HepG2 (cell line): ENCODE measurements around the gene PDE4D.

Experiments used
- CBX1 ChIP-seq: IDR thresholded peaks from one replicate; pipeline ENCODE4 v1.6.1; 2016; ENCODE audit warnings: antibody characterized with exemption, low read depth
- FOXA1 ChIP-seq, 2 experiments: fragments of 450-650 bp in 1 of 2; sonication (generic) in 1 of 2; formaldehyde crosslinking in 1 of 2; IDR thresholded peaks; 2 replicates each; pipeline versions ENCODE4 v1.4.0 to v1.6.1; 2016 to 2020; ENCODE audit warnings: missing genetic modification reagents in 1 of 2
- GABPA ChIP-seq, 2 experiments: IDR thresholded peaks; 2 replicates each; pipeline ENCODE4 v1.6.1; 2011 to 2016; ENCODE audit warnings: low read depth in 2 of 2, low read length in 1 of 2, missing biosample characterization in 1 of 2, missing genetic modification characterization in 1 of 2
- GATAD1 ChIP-seq: IDR thresholded peaks from 2 replicates; pipeline ENCODE4 v1.6.1; 2016; ENCODE audit warnings: missing genetic modification reagents, missing compliant biosample characterization
- KDM1A ChIP-seq: IDR thresholded peaks from 2 replicates; pipeline ENCODE4 v1.6.1; 2016; ENCODE audit warnings: missing compliant biosample characterization
- POLR2A ChIP-seq, 2 experiments: IDR thresholded peaks; 2 replicates each; pipeline ENCODE4 v1.6.1; 2011; ENCODE audit warnings: low read depth in 2 of 2, low read length in 2 of 2, mild to moderate bottlenecking in 1 of 2, moderate library complexity in 1 of 2; ENCODE audit not compliant: insufficient read depth in 1 of 2
- POLR2AphosphoS5 ChIP-seq: IDR thresholded peaks from 2 replicates; pipeline ENCODE4 v1.6.1; 2012; ENCODE audit warnings: low read depth, low read length
- RAD21 ChIP-seq: fragments of 450-650 bp; formaldehyde crosslinking; IDR thresholded peaks from 2 replicates; pipeline ENCODE4 v1.5.0; 2020; ENCODE audit warnings: mild to moderate bottlenecking
- STAT6 ChIP-seq: sonication (generic); formaldehyde crosslinking; IDR thresholded peaks from 2 replicates; pipeline ENCODE4 v1.4.0; 2020; ENCODE audit warnings: missing genetic modification reagents, mild to moderate bottlenecking, borderline replicate concordance
- ZBTB3 ChIP-seq: sonication (generic); formaldehyde crosslinking; IDR thresholded peaks from 2 replicates; pipeline ENCODE4 v1.4.0; 2020; ENCODE audit warnings: low read depth, mild to moderate bottlenecking, moderate library complexity, missing genetic modification reagents, borderline replicate concordance
- ZFP37 ChIP-seq: sonication (generic); formaldehyde crosslinking; IDR thresholded peaks from 2 replicates; pipeline ENCODE4 v1.4.0; 2020; ENCODE audit warnings: missing genetic modification reagents, borderline replicate concordance
- ZNF317 ChIP-seq: sonication (generic); formaldehyde crosslinking; IDR thresholded peaks from 2 replicates; pipeline ENCODE4 v1.5.0; 2020; ENCODE audit warnings: mild to moderate bottlenecking, missing genetic modification reagents
- TF ChIP-seq, protein P1 (sequence below): sonication (generic); formaldehyde crosslinking; IDR thresholded peaks from 2 replicates; pipeline ENCODE4 v1.4.0; 2020; ENCODE audit warnings: mild to moderate bottlenecking, missing genetic modification reagents

- TF ChIP-seq CBX1: no peak
- TF ChIP-seq ZNF317: no peak
- TF ChIP-seq GATAD1 (CRISPR knock-in tag): no peak
- TF ChIP-seq ZFP37 (CRISPR knock-in tag): no peak
- TF ChIP-seq FOXA1 (IDR thresholded peaks at IDR 0.05): no peak
- no peak for TF ChIP-seq FOXA1 (CRISPR knock-in tag; IDR thresholded peaks at IDR 0.05)
- no peak for TF ChIP-seq STAT6 (CRISPR knock-in tag)
- TF ChIP-seq, protein P1, sequence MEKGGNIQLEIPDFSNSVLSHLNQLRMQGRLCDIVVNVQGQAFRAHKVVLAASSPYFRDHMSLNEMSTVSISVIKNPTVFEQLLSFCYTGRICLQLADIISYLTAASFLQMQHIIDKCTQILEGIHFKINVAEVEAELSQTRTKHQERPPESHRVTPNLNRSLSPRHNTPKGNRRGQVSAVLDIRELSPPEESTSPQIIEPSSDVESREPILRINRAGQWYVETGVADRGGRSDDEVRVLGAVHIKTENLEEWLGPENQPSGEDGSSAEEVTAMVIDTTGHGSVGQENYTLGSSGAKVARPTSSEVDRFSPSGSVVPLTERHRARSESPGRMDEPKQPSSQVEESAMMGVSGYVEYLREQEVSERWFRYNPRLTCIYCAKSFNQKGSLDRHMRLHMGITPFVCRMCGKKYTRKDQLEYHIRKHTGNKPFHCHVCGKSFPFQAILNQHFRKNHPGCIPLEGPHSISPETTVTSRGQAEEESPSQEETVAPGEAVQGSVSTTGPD (CRISPR knock-in tag): no peak
- TF ChIP-seq POLR2A (IDR thresholded peaks at IDR 0.05; ENCODE audit: insufficient read depth in 1 of 2, low read depth in 2 of 2, low read length in 2 of 2): no peak
- TF ChIP-seq KDM1A (CRISPR knock-in tag): no peak
- TF ChIP-seq RAD21 (CRISPR knock-in tag): no peak
- no peak for TF ChIP-seq ZBTB3 (CRISPR knock-in tag)
- TF ChIP-seq GABPA (IDR thresholded peaks at IDR 0.05; ENCODE audit: low read depth, low read length): no peak
- TF ChIP-seq GABPA (CRISPR knock-in tag; IDR thresholded peaks at IDR 0.05; ENCODE audit: low read depth): no peak
- TF ChIP-seq POLR2AphosphoS5: no peak
Observed at GRCh38 chr5:59716029-59716428, 177.5 kb downstream of the PDE4D start.
